ENCODE results near the gene NEMP2.

The NEMP2 gene

GRCh38 chr2:190569994-190570755, 35.7 kb upstream of the NEMP2 start:
- CTCF ChIA-PET = interaction anchor here (0.9 to 1.4 kb wide), 6 partner anchors 8 to 65 kb away, joined by 3 to 8 read pairs (median 3); no protein-coding TSS in a partner anchor
- no peak overlapping the region for H3K4me3 ChIP-seq (ENCODE audit: control insufficient read depth in 1 of 7, extremely low read depth in 1 of 7, insufficient read depth in 4 of 7, low read depth in 2 of 7, low read length in 6 of 7)

DNA sequence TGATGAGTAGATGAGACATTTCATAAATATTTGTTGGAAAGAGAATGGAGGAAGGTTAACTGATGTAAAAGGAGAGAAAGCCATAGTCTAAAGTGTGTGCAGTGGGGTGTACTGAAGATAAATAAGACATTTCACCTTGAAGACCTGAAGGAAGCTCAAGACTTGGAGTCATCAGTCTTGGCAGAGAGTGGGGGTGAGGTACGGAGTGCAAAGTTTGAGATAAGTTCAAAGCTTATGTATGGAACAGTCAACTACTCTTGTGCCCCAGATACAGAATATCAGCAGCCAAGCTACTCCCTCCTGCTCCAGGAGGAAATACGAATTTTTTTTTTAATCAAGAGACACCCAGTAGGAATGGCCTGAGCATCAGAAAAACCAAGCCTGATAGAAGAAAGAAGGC, 30.3 kb upstream of the NEMP2 start:
- Histone ChIP-seq H3K4me1 (ENCODE audit: control extremely low read depth in 1 of 4, control insufficient read depth in 4 of 4, insufficient read depth in 4 of 4, low read length in 3 of 4) (no peaks in the 10 kb centered on the region), H3K36me3 (ENCODE audit: control insufficient read depth in 4 of 4, insufficient read depth in 4 of 4, low read length in 3 of 4) (no peaks in the 10 kb centered on the region), H3K4me3 (ENCODE audit: control insufficient read depth in 1 of 7, extremely low read depth in 1 of 7, insufficient read depth in 4 of 7, low read depth in 2 of 7, low read length in 6 of 7) (no peak overlapping the region), H3K9me3 (ENCODE audit: control extremely low read depth in 1 of 5, control insufficient read depth in 4 of 5, insufficient read depth in 2 of 5, low read depth in 1 of 5, low read length in 4 of 5) (peaks cover 0 to 12% (median 5%) of the 10 kb centered on the region in 5 experiments), H3K27me3 (replicated peaks in 2 of 5; ENCODE audit: control insufficient read depth in 4 of 5, insufficient read depth in 5 of 5, low read length in 4 of 5) (no peaks in the 10 kb centered on the region), H3K27ac (ENCODE audit: insufficient read depth in 1 of 2, low read depth in 1 of 2, low read length in 2 of 2, poor library complexity in 1 of 2, severe bottlenecking in 2 of 2) (no peak overlapping the region)
- no peak for DNase-seq
- WGBS (ENCODE audit: insufficient coverage) = 80% methylated on average over 1 of the region's 2 CpGs
- ChIA-PET CTCF (no interaction called here), POLR2A (no interaction called here)

More at GRCh38 chr2:190569994-190570755, 35.7 kb upstream of the NEMP2 start:
- DNase-seq = no peak
- Histone ChIP-seq H3K9me3 (ENCODE audit: control extremely low read depth in 1 of 5, control insufficient read depth in 4 of 5, insufficient read depth in 2 of 5, low read depth in 1 of 5, low read length in 4 of 5) (peaks cover 0 to 12% (median 5%) of the 10 kb centered on the region in 5 experiments), H3K4me1 (ENCODE audit: control extremely low read depth in 1 of 4, control insufficient read depth in 4 of 4, insufficient read depth in 4 of 4, low read length in 3 of 4) (peaks cover 0 to 2% (median 0%) of the 10 kb centered on the region in 4 experiments), H3K36me3 (ENCODE audit: control insufficient read depth in 4 of 4, insufficient read depth in 4 of 4, low read length in 3 of 4) (no peaks in the 10 kb centered on the region), H3K27me3 (replicated peaks in 2 of 5; ENCODE audit: control insufficient read depth in 4 of 5, insufficient read depth in 5 of 5, low read length in 4 of 5) (no peaks in the 10 kb centered on the region), H3K27ac (ENCODE audit: insufficient read depth in 1 of 2, low read depth in 1 of 2, low read length in 2 of 2, poor library complexity in 1 of 2, severe bottlenecking in 2 of 2) (no peak overlapping the region)
- WGBS (ENCODE audit: insufficient coverage) = no CpG with 5 or more reads among the region's 2 CpGs
- POLR2A ChIA-PET = no interaction called here

- Histone ChIP-seq H3K27ac (ENCODE audit: insufficient read depth in 1 of 2, low read depth in 1 of 2, low read length in 2 of 2, poor library complexity in 1 of 2, severe bottlenecking in 2 of 2) (no peak overlapping the region), H3K27me3 (replicated peaks in 2 of 5; ENCODE audit: control insufficient read depth in 4 of 5, insufficient read depth in 5 of 5, low read length in 4 of 5) (no peaks in the 10 kb centered on the region), H3K4me3 (ENCODE audit: control insufficient read depth in 1 of 7, extremely low read depth in 1 of 7, insufficient read depth in 4 of 7, low read depth in 2 of 7, low read length in 6 of 7) (no peak overlapping the region), H3K4me1 (ENCODE audit: control extremely low read depth in 1 of 4, control insufficient read depth in 4 of 4, insufficient read depth in 4 of 4, low read length in 3 of 4) (no peaks in the 10 kb centered on the region), H3K9me3 (ENCODE audit: control extremely low read depth in 1 of 5, control insufficient read depth in 4 of 5, insufficient read depth in 2 of 5, low read depth in 1 of 5, low read length in 4 of 5) (peaks cover 0 to 12% (median 5%) of the 10 kb centered on the region in 5 experiments), H3K36me3 (ENCODE audit: control insufficient read depth in 4 of 4, insufficient read depth in 4 of 4, low read length in 3 of 4) (no peaks in the 10 kb centered on the region)
- ChIA-PET CTCF (interaction anchor here (1.3 kb wide), 1 partner anchor 56 kb away, joined by 4 read pairs; no protein-coding TSS in a partner anchor), POLR2A (no interaction called here)
- no peak for DNase-seq
- WGBS (ENCODE audit: insufficient coverage) = no CpG with 5 or more reads among the region's 2 CpGs
These were observed 29.1 kb upstream of the NEMP2 start for GRCh38 chr2:190563646-190564045.

- DNase-seq = no peak
- H3K4me1 ChIP-seq (ENCODE audit: control extremely low read depth in 1 of 4, control insufficient read depth in 4 of 4, insufficient read depth in 4 of 4, low read length in 3 of 4) = no peaks in the 10 kb centered on the region
- CTCF ChIA-PET = interaction anchor here (0.8 to 1.5 kb wide), 4 partner anchors 10 to 57 kb away, joined by 3 to 4 read pairs (median 3); no protein-coding TSS in a partner anchor
- no peaks in the 10 kb centered on the region for H3K36me3 ChIP-seq (ENCODE audit: control insufficient read depth in 4 of 4, insufficient read depth in 4 of 4, low read length in 3 of 4)
- H3K4me3 ChIP-seq (ENCODE audit: control insufficient read depth in 1 of 7, extremely low read depth in 1 of 7, insufficient read depth in 4 of 7, low read depth in 2 of 7, low read length in 6 of 7) = no peak overlapping the region
- no peak overlapping the region for H3K27ac ChIP-seq (ENCODE audit: insufficient read depth in 1 of 2, low read depth in 1 of 2, low read length in 2 of 2, poor library complexity in 1 of 2, severe bottlenecking in 2 of 2)
- H3K27me3 ChIP-seq (replicated peaks in 2 of 5; ENCODE audit: control insufficient read depth in 4 of 5, insufficient read depth in 5 of 5, low read length in 4 of 5) = no peaks in the 10 kb centered on the region
- POLR2A ChIA-PET = no interaction called here
- 100% methylated on average over 4 of the region's 8 CpGs for WGBS (ENCODE audit: insufficient coverage)
- H3K9me3 ChIP-seq (ENCODE audit: control extremely low read depth in 1 of 5, control insufficient read depth in 4 of 5, insufficient read depth in 2 of 5, low read depth in 1 of 5, low read length in 4 of 5) = peaks cover 0 to 12% (median 4%) of the 10 kb centered on the region in 5 experiments
These were observed 28.6 kb upstream of the NEMP2 start for GRCh38 chr2:190563109-190563508.

GRCh38 chr2:190562121-190562520, 27.6 kb upstream of the NEMP2 start:
- H3K4me3 ChIP-seq (ENCODE audit: control insufficient read depth in 1 of 7, extremely low read depth in 1 of 7, insufficient read depth in 4 of 7, low read depth in 2 of 7, low read length in 6 of 7) = no peak overlapping the region
- no peaks in the 10 kb centered on the region for H3K4me1 ChIP-seq (ENCODE audit: control extremely low read depth in 1 of 4, control insufficient read depth in 4 of 4, insufficient read depth in 4 of 4, low read length in 3 of 4)
- CTCF ChIA-PET = interaction anchor here (0.8 to 1.5 kb wide), 5 partner anchors 9 to 14 kb away, joined by 3 to 4 read pairs (median 3); no protein-coding TSS in a partner anchor
- 73% methylated on average over 1 of the region's 2 CpGs for WGBS (ENCODE audit: insufficient coverage)
- no peak for DNase-seq
- POLR2A ChIA-PET = no interaction called here
- H3K9me3 ChIP-seq (ENCODE audit: control extremely low read depth in 1 of 5, control insufficient read depth in 4 of 5, insufficient read depth in 2 of 5, low read depth in 1 of 5, low read length in 4 of 5) = peaks cover 0 to 4% (median 0%) of the 10 kb centered on the region in 5 experiments
- no peak overlapping the region for H3K27ac ChIP-seq (ENCODE audit: insufficient read depth in 1 of 2, low read depth in 1 of 2, low read length in 2 of 2, poor library complexity in 1 of 2, severe bottlenecking in 2 of 2)
- H3K27me3 ChIP-seq (replicated peaks in 2 of 5; ENCODE audit: control insufficient read depth in 4 of 5, insufficient read depth in 5 of 5, low read length in 4 of 5) = no peaks in the 10 kb centered on the region
- H3K36me3 ChIP-seq (ENCODE audit: control insufficient read depth in 4 of 4, insufficient read depth in 4 of 4, low read length in 3 of 4) = no peaks in the 10 kb centered on the region

- ChIA-PET POLR2A (no interaction called here), CTCF (no interaction called here)
- H3K27me3 ChIP-seq (replicated peaks in 2 of 5; ENCODE audit: control insufficient read depth in 4 of 5, insufficient read depth in 5 of 5, low read length in 4 of 5) = no peaks in the 10 kb centered on the region
- no peaks in the 10 kb centered on the region for H3K4me1 ChIP-seq (ENCODE audit: control extremely low read depth in 1 of 4, control insufficient read depth in 4 of 4, insufficient read depth in 4 of 4, low read length in 3 of 4)
- H3K9me3 ChIP-seq (ENCODE audit: control extremely low read depth in 1 of 5, control insufficient read depth in 4 of 5, insufficient read depth in 2 of 5, low read depth in 1 of 5, low read length in 4 of 5) = no peaks in the 10 kb centered on the region
- WGBS (ENCODE audit: insufficient coverage) = 100% methylated on average over 2 of the region's 3 CpGs
- no peak for DNase-seq
- H3K4me3 ChIP-seq (ENCODE audit: control insufficient read depth in 1 of 7, extremely low read depth in 1 of 7, insufficient read depth in 4 of 7, low read depth in 2 of 7, low read length in 6 of 7) = no peak overlapping the region
- H3K27ac ChIP-seq (ENCODE audit: insufficient read depth in 1 of 2, low read depth in 1 of 2, low read length in 2 of 2, poor library complexity in 1 of 2, severe bottlenecking in 2 of 2) = no peak overlapping the region
- no peaks in the 10 kb centered on the region for H3K36me3 ChIP-seq (ENCODE audit: control insufficient read depth in 4 of 4, insufficient read depth in 4 of 4, low read length in 3 of 4)
These were observed 26.6 kb upstream of the NEMP2 start for GRCh38 chr2:190561094-190561493.

DNA sequence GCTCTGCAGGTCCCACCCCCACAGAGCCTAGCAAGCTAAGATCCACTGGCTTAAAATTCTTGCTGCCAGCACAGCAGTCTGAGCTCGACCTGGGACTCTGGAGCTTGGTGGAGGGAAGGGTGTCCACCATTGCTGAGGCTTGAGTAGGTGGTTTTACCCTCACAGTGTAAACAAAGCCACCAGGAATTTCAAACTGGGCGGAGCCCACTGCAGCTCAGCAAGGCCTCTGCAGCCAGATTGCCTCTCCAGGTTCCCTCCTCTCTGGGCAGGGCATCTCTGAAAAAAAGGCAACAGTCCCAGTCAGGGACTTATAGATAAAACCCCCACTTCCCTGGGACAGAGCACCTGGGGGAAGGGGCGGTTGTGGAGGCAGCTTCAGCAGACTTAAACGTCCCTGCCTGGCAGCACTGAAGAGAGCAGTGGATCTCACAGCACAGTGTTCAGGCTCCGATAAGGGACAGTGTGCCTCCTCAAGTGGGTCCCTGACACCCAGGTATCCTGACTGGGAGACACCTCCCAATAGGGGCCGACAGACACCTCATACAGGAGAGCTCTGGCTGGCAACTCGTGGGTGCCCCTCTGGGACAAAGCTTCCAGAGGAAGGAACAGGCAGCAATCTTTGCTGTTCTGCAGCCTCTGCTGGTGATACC, 20.0 kb upstream of the NEMP2 start:
- CTCF ChIA-PET = interaction anchor here (0.8 kb wide), 1 partner anchor 13 kb away, joined by 4 read pairs; no protein-coding TSS in a partner anchor
- peaks cover 0 to 2% (median under 1%) of the 10 kb centered on the region in 4 experiments for H3K36me3 ChIP-seq (ENCODE audit: control insufficient read depth in 4 of 4, insufficient read depth in 4 of 4, low read length in 3 of 4)
- no peaks in the 10 kb centered on the region for H3K27me3 ChIP-seq (replicated peaks in 2 of 5; ENCODE audit: control insufficient read depth in 4 of 5, insufficient read depth in 5 of 5, low read length in 4 of 5)
- H3K27ac ChIP-seq (ENCODE audit: insufficient read depth in 1 of 2, low read depth in 1 of 2, low read length in 2 of 2, poor library complexity in 1 of 2, severe bottlenecking in 2 of 2) = no peak overlapping the region
- POLR2A ChIA-PET = no interaction called here
- H3K9me3 ChIP-seq (ENCODE audit: control extremely low read depth in 1 of 5, control insufficient read depth in 4 of 5, insufficient read depth in 2 of 5, low read depth in 1 of 5, low read length in 4 of 5) = peaks cover 0 to 6% (median 0%) of the 10 kb centered on the region in 5 experiments
- no peak for DNase-seq
- WGBS (ENCODE audit: insufficient coverage) = 92% methylated on average over 7 of the region's 7 CpGs
- no peak overlapping the region for H3K4me3 ChIP-seq (ENCODE audit: control insufficient read depth in 1 of 7, extremely low read depth in 1 of 7, insufficient read depth in 4 of 7, low read depth in 2 of 7, low read length in 6 of 7)
- peaks cover 0 to 4% (median 0%) of the 10 kb centered on the region in 4 experiments for H3K4me1 ChIP-seq (ENCODE audit: control extremely low read depth in 1 of 4, control insufficient read depth in 4 of 4, insufficient read depth in 4 of 4, low read length in 3 of 4)
